Stimulated activated CD8-positive, alpha-beta memory T cell treated with anti-CD3 and anti-CD28 coated beads, Interleukin-12 subunit alpha, Interleukin-12 subunit beta, amount 100 ng/mL, for 1 hour (primary cell): ENCODE results near the gene TRPM3.

Source experiments
- DNase-seq: peaks from one replicate; pipeline ENCODE4 v3.0.0-alpha.2; 2020; ENCODE audit warnings: low read depth

The TRPM3 gene

DNA sequence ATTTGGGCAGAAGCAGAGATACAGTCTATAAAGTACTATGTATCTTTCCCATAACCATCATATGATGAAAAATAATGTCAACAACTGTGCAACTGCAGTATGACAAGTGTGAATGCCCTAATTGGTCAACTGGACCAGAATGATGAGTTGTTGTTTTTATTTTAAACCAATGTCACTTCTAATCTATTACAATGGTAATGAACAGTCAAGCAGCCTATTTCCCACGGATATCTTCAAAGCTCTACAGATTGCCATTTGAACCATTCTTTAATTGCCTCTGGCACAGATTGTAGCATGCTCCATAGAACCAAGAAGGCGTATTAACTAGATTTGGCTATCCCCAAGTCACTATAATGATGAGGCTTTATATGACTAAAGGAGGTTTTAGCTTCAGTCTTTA, 233.6 kb downstream of the TRPM3 start:
- no peak for DNase-seq

DNA sequence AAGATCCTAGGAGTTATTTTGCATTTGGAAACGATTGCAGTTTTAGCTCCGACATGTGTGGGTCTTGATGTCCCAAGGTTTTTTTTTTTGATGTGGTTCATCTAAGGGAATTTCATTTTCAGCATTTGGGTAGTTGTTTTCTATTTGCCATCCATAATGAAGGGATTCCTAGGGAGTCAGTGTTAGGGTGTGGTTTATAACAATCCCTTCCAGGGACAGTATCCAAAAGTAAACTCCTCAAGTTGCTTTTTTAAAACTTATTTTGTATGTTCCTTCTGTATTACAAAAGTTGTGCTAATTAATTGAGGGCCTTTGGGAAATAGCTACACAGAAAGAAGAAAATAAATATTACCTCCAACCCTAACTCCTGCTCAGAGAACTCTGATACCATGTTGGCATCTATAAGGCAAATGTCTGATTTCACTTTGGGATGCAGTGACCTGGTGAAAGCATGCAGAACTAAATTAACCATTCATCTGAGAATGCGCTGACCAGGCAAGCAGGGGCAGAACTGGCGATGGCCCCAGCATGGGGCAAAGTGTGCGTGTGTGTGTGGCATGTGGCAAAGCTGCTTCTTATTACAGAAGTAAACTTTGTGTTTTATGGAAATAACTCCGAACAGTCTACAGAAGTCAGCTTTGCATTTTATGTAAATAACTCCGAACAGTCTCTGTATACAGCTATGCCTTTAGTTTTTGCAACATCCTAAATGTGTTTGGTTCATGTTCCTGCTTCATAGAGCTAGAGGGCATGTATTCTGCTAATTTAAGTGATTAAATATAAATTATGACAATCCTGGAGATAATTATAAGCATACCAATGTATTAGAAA, 237.2 kb downstream of the TRPM3 start:
- no peak for DNase-seq

DNA sequence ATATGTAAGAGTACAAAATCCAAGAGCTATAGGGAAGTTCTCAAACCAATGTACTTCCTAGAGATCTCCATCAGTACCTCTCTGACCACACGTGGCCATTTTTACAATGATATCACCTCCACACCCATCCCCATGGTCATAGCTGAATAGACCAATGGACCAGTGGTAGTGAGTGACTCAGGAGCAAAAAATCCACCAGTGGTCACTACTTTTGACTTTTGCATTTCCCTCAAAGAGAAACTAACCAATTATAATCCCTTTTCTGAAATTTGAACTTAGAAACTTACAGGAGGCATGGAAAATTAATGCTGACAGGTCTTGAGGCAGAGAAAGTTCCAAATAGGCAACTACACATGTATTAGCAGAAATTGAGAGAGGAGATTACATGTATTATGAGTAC, 238.4 kb downstream of the TRPM3 start:
- no peak for DNase-seq

DNA sequence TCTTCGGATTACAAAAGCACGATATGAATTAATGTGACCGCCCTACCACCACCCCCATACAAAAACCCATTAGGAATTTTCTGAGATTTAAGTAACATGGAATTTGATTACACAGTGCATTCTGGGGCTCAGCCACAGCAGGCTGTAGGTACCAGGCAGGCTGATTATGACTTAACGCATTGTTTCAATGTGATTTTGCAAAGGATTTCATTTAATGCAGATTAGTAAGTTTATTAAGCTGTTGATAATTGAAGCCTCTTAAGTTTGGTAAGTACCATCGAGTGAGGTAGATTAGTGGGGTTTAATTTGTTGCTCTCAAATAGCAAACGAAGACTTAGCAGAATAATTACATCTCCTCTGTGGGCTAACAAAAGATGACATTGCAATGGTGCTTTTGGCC, 240.1 kb downstream of the TRPM3 start:
- DNase-seq, result no peak

DNA sequence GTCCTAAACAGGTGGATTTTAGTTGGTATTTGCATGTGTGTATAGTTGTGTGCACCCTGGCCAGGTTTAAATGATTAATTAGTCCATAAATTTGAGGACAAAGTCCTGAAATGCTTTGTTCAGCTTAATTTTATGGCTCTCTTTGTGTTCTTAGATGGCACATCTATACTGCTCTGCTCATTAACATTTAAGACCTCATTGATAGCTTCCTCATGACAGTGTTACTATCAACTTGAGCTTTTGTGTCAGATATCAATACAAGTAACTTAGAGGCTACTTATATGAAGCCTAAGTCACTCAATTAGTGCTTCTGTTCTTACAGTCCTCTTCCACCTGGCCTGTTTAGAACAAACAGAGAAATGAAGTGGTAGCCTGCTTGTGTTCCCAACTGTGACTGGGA, 240.9 kb downstream of the TRPM3 start:
- DNase-seq, result no peak

DNA sequence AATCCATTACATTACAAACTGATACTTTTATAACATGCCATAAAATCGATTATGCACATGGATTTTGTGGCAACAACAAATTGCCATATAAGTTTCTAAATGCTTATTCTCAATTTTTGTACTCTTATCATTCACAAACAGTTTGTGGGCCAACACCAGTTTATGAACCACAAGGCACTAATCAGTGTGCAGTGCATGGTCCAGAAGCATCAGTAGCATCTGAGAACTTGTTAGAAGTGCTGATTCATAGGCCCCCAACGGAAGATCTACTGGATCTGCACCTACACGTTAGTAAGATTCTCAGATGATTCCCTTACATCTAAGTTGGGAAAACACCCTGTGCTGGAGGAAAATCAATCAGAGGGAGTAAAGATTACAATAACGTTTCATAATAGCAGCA, 242.8 kb downstream of the TRPM3 start:
- DNase-seq, result no peak

DNA sequence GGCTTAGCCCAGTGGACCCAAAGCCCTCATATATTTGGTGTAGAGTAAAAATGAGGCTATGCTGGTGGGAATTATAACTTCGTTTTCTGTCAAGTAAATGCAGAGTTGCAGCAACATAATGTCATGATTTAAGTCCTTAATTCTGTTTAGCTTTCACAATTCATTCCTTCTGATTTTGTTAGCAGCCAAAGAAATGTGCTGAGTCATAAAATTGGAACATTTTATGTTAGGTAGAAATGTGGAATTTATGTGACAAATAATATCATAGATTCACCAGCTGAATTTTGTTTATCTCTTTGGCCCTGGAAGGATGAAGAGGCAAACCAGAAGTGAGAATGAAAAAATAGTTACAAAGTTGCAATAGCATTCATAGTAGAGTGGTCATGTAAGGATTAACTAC, 247.0 kb downstream of the TRPM3 start:
- DNase-seq, result no peak

DNA sequence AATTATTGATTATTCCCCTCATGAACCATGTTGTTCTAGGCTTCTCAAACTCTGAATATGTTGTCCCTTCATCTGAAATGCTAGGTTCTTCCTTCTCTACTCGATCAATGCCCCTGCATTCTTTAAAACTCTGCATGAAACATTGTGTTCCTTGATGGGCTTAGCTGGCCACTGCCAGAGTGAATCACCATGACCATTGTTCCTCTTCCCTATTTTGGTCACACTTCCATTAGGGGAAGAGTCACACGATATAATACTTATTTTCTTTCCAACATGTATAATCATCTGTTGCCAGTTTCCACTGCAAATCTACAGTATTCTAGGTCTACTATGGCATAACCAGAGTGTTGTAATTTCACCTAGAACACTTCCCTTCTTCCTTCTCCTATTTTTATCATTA, 247.9 kb downstream of the TRPM3 start:
- no peak for DNase-seq

DNA sequence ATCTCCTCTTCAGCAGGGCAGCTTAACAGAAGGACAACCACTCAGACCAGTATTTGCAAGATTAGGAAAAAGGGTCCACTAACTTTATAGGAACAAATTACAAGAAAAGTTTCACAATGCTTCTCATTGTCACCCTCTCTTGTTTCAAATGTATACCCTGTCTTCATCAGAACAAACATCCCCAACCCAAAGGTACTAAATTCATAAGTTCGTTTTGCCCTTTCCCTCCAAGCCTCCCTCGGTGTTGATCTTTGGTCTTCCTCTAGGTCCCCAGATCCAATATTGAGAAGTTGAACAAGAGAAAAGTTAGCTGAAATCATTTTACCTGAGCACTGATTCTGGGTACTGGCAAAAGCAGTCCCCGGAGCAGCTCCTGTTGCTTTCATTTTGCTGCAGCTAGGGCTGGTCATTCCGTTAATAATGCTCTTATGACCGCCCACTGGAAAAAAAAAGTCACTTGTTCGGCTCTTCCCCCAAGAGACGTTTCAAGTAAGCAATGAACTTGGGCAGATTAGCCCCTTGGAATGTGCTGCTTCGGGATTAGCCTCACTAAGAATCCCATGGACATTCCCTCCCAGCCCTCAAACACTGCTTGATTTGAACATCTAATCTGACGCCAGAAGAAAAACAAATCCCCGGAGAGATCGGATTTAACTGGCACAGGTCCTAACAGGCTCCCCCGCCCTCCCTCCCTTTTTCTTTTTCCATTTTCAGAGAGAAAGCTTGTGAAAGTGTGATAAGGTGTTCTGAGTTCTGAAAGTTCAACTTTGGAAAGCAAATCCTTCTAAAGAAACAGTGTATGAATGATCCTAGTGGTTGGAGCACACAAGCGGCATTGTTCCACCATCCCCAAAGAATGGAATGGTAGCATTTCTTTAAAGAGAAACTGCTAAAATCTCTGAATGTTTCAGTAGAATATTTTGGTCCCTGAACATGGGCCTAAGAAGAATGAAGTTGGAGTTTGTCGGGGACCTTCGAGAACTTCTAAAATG, 252.5 kb downstream of the TRPM3 start:
- no peak for DNase-seq

DNA sequence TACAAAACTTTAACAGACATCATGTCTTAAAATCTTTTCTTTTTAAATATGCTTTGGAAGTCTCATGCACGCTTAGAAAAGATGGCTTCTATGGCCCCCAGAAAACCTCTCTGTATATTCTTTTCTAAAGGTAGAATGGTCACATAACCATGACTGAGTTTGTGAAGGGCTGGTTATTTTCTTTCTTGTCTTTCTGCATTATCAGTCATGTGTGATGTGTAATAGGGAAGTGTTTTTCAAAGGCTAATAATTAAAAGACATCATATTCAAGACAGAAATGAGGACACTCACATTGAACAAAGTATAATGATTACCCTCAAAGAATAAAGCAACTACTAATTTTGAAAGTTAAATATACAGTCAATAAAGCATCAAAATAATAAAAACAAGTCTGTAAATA, 253.4 kb downstream of the TRPM3 start:
- no peak for DNase-seq

DNA sequence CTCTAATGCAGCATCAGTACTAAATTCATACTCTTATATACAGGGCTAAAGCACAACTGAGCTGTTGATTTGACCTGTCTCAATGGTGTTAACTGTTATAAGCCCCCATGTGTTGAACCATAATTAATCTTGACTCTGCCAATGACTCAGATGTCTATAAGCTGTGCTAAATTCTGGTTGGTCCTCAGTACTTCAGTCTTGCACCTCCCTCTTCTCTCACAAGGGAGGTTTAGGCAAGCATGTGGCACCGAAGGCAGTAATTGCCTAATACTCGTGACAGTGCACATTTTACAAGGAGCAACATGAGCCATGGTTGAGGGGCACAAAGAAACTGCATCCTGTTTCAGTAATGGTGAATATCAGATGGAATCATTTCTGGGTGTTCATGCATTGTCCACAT, 255.9 kb downstream of the TRPM3 start:
- DNase-seq, result no peak

DNA sequence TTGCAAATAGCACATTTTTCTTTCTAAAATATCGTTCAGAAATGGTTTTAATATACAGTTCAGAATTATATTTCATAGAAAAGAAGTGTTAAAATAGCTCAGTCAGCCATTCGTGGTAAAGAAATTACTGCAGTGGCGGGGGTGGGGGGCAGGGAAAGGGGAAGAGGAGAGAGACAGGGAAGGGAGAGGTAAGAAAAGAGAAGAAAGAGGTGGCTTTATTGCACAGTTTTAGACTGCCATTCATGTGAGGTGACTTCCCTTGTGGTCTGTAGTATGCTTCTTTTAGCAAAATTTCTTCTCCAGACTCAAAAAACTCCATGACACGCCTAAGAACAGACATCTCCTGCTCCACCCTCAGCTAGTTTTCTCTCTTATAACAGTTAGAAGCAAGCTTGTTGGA, 259.6 kb downstream of the TRPM3 start:
- no peak for DNase-seq

DNA sequence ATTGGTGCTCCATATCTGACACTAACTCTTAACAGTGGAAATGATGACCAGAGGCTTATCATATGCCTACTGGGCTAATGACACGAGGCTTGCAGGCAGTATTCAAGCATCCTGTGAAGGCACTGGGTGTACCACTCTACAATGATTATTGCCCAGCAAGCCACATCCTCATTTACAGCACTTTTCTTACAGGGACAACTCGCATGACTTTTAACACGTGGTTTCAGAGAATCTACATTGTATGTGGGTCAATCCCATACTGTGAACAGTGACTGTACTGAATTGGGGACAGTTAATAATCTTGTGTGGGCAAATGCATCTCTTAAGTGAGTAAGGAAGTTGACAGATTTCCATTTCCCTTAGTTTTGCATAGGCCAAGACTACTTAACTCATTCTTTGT, 260.0 kb downstream of the TRPM3 start:
- no peak for DNase-seq

DNA sequence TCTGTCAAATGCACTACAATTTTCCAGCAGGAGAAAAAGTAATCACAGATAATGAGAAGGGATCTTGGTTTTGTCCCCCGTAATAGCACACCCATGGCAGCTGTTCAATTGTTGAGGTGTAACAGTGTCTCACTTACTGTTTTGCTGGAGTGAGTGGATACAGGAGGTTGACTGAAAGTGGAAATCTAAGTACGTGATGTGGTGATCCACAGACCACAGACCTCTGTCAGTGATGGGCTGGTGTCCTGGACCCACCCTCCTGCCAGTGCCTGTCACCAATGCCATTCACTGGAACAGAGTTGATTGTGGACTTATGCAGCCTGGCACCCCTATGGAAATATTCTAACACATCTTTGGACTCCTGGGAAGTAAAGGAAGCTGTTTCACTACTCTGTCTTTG, 261.7 kb downstream of the TRPM3 start:
- no peak for DNase-seq

DNA sequence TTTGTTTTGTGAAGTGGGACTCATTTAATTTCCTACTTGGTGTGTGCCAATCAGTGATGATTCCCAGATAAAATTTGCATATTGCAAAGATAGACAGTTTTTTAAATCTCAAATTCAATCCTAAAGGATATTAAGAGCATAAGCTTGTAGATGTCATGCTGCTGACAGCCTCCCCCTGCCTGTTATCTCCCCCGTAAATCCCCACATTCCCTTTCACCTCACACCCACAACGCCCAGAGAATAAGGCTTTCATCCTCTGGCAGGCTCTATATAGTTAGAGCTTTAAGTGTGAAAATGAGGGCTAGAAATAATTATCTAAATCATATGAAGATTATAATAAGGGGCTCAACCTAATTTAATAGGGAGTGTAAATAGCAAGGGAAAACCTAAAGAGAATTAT, 265.0 kb downstream of the TRPM3 start:
- no peak for DNase-seq

DNA sequence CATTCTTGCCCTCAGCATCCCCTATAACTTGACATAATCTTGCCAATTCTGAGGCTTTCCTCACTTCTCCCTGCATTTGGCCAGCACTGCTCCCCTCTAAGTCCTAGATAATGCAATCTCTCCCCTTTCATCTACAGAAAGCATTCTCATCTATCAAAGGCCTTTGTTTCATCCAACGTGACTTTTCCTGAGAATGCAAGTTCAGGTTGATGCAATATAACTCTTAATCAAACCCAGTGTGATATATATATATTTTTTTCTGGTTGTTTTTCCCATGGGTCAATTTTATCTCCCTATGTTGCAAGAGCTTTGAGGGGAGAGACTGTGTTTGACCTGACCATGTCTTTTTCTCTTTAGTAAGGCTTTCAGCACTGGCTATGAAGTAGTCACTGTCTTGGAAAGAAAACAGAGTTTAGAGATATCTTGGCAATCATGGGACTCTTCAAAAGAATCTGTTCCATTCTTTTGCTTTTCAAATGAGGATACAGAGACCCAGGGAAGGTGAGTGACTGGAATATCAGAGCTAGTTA, 268.6 kb downstream of the TRPM3 start:
- DNase-seq, result no peak

DNA sequence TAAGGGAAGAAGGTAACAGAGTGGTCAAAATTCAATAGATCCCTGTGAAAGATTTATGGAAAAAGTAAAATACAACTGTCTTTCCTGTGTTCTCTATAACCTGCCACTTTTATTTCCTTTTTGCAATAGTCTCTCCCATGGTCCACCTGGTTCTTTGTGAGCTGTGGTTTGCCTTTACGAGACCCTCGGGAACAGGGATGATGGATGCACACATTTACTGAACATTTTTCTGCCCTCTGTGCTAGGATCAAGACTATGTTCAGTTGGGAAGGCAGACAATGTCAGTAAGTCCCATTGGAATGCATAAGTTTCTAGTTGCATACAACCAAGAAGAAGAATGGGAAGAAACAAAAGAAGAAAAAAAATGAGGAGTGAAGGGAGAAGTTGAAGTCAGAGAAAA, 281.2 kb downstream of the TRPM3 start:
- DNase-seq, result no peak

DNA sequence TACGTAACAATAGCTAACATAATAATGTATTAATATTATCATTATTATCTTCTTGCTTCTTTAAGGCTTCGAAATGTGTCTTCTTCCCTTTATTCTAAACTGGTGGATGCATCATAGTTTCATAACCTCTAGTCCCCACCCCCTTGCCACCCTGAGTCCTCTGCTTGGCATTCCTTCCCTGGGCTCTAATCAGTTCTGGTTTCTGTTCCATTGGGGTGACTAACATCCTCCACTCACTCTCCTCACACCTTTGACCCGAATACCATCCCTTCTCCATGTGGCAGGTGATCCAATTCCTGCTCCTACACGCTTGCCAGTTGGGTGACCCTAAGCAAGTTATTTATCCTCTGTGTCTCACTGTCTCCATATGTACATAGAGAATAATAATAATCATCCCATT, 286.1 kb downstream of the TRPM3 start:
- DNase-seq, result no peak

DNA sequence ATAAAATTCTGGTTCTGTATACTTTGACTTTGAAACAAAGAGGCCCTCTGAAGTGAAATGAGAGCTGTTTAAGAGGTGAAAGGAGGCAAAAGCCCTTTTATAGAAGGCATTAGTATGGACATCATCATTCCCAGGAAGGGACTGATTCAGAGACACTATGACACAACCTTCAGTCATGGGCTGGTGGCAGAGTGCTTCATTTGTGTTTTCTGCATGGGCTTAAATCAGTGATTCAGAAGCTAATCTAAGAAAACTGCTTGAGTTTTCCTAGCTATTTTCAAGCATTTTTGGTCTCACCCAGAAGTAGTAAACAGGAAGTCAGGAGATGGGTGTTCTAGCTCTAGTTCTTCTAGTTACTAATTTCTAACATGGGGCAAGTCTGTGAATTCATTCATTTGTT, 288.9 kb downstream of the TRPM3 start:
- DNase-seq, result no peak

DNA sequence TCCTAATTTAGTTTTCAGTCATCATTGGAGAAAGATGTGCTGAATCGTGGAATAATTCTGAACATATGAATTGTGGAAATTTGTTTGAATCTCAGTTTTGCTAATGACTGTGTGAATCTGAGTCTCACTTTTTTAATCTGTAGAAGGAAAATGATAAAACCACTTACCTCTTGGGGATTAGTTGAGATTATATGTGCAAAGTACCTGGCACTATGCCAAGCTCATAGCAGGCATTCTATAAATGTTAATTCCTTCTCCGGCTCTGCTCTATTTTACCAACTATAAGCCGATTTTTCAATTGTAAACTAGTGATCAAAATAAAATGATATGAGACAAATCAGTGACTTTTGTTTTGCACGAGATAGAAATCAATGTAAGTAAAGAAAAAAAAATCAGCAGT, 290.8 kb downstream of the TRPM3 start:
- no peak for DNase-seq

DNA sequence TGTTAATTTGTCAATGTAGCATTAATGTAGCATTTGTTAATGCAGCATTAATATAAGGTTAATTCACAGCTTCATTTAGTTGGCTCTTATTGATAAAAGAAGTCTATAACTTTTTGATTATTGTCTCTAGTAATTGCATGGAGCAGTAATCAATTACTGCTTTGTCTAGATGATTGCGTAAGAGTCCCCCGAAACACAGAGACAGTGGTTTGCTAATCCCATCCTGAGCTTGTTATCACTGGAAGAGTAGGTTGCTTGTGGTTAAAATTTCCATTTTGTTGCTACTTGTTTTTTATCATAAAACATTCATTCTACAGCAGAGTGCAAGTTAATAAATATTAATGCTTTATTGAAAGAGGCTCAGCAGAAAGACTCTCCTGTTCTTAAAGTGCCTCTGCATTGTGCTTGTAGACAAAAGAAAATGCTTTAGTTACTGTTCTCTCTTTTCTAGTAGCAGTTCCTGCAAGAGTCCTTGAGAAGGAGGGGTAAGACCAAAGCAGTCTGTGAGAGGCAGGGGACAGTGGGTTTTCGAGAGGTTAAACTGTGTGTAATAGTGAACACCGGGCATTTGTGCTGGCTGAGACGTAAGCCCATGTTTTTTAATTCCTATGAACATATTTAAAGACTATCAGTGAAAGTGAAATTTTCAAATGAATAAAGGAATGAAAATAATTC, 291.7 kb downstream of the TRPM3 start:
- DNase-seq, result no peak

DNA sequence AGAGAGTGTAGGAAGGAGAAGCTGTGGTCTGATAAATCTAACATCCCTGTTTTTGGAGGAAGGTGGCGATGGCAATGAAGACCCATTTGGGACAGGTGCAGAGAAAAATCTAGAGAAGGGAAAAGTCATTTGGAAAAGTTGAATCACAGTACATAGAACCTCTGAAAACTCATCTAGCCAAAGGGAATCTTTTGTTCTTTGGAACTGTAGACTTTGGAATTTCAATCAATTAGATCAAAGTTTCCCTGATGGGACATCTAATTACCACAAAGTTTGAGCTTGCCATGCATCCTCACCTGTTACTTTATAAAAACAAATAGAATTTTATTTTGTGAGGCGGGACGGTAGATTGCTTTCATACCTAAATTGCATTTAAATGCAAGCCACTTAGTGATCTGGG, 294.9 kb downstream of the TRPM3 start:
- no peak for DNase-seq
